ENCODE measurements around the gene S100A16.
"Not testable (repeated sequence)": the region's sequence is repeated elsewhere in the genome, so short reads cannot be mapped to it uniquely, and the experiment has no call there.

The S100A16 gene

GRCh38 chr1:153612755-153613331 is at the start of gene S100A16:
S100A16 (minus strand) TSS chr1:153613137; CDS start chr1:153608151, 4,986 bp downstream.
- no peak for DNase-seq

- DNase-seq, result no peak
Observed at GRCh38 chr1:153662269-153662668, 49.3 kb upstream of the S100A16 start.

GRCh38 chr1:153661111-153661708 is 48.3 kb upstream of the S100A16 start:
- DNase-seq, result no peak

GRCh38 chr1:153659656-153660055 is 46.7 kb upstream of the S100A16 start:
- no peak for DNase-seq

GRCh38 chr1:153659175-153659534 is 46.2 kb upstream of the S100A16 start:
- no peak for DNase-seq

- DNase-seq, result peak; percentile 88
Observed at GRCh38 chr1:153658400-153659174, 45.6 kb upstream of the S100A16 start, which contains the start of gene SNAPIN. SNAPIN (plus strand) TSS chr1:153658703; CDS start chr1:153658744, 41 bp downstream.

GRCh38 chr1:153655333-153655732 is 42.4 kb upstream of the S100A16 start:
- DNase-seq, result no peak

GRCh38 chr1:153652805-153653500 is 40.0 kb upstream of the S100A16 start:
- no peak for DNase-seq

- no peak for DNase-seq
Observed at GRCh38 chr1:153651771-153652170, 38.8 kb upstream of the S100A16 start.

- DNase-seq, result no peak
Observed at GRCh38 chr1:153649863-153650235, 36.9 kb upstream of the S100A16 start.

- peak; percentile 37 for DNase-seq
Observed at GRCh38 chr1:153649137-153649862, 36.4 kb upstream of the S100A16 start.

GRCh38 chr1:153648000-153648643 is 35.2 kb upstream of the S100A16 start:
- DNase-seq, result no peak

- no peak for DNase-seq
Observed at GRCh38 chr1:153647346-153647714, 34.4 kb upstream of the S100A16 start.

- no peak for DNase-seq
Observed at GRCh38 chr1:153646672-153647345, 33.9 kb upstream of the S100A16 start.

GRCh38 chr1:153643816-153644215 is 30.9 kb upstream of the S100A16 start:
- DNase-seq, result no peak

GRCh38 chr1:153643100-153643499 is 30.2 kb upstream of the S100A16 start:
- no peak for DNase-seq

- no peak for DNase-seq
Observed at GRCh38 chr1:153642161-153642560, 29.2 kb upstream of the S100A16 start.

GRCh38 chr1:153640861-153641260 is 27.9 kb upstream of the S100A16 start:
- no peak for DNase-seq

- DNase-seq, result not testable (repeated sequence)
Observed at GRCh38 chr1:153640213-153640612, 27.3 kb upstream of the S100A16 start.

GRCh38 chr1:153639280-153639679 is 26.3 kb upstream of the S100A16 start:
- no peak for DNase-seq

GRCh38 chr1:153638261-153638660 is 25.3 kb upstream of the S100A16 start:
- DNase-seq, result no peak

GRCh38 chr1:153636312-153636711 is 23.4 kb upstream of the S100A16 start:
- DNase-seq, result no peak
